ENCODE results near the gene SMARCC1. TPM values are rescaled to one million over a fixed set of nuclear protein-coding genes. Genes with fewer than 3 reads are reported as not detected.

The SMARCC1 gene
- total and polyA plus RNA-seq, 8 donors = 9.0 to 58.7 (median 44.2) TPM

DNA sequence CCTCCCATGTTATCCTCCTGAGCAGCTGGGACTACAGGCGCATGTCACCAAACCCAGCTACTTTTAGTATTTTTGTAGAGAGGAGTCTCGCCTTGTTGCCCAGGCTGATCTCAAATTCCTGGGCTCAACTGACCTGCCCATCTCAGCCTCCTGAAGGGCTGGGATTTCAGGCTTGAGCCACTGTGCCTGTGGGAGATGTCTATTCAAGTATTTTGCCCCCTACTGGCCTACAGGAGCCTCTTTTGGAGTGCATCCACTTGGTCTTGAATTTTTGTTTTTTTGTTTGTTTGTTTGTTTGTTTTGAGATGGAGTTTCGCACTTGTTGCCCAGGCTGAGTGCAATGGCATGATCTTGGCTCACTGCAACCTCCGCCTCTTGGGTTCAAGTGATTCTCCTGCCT lies 18.0 kb upstream of the SMARCC1 start:
- peaks cover 0 to 3% (median 0%) of the 10 kb centered on the region in 3 donors for H3K4me1 ChIP-seq
- no peaks in the 10 kb centered on the region for H3K36me3 ChIP-seq
- H3K27me3 ChIP-seq = no peaks in the 10 kb centered on the region
- no peaks in the 10 kb centered on the region for H3K9me3 ChIP-seq
- intact Hi-C loops (cut with DNase I) = loop anchor here in 1 of 3 donors (10.0 kb wide), 1 partner anchor 375 kb away; no protein-coding TSS in a partner anchor
- FAIRE-seq (no peak), ATAC-seq (no peak), DNase-seq (no peak)
- 79 to 85% methylated on average over 4 of the region's 4 CpGs for WGBS, 2 donors
- no peak overlapping the region for H3K27ac ChIP-seq
- TF ChIP-seq, protein P1, sequence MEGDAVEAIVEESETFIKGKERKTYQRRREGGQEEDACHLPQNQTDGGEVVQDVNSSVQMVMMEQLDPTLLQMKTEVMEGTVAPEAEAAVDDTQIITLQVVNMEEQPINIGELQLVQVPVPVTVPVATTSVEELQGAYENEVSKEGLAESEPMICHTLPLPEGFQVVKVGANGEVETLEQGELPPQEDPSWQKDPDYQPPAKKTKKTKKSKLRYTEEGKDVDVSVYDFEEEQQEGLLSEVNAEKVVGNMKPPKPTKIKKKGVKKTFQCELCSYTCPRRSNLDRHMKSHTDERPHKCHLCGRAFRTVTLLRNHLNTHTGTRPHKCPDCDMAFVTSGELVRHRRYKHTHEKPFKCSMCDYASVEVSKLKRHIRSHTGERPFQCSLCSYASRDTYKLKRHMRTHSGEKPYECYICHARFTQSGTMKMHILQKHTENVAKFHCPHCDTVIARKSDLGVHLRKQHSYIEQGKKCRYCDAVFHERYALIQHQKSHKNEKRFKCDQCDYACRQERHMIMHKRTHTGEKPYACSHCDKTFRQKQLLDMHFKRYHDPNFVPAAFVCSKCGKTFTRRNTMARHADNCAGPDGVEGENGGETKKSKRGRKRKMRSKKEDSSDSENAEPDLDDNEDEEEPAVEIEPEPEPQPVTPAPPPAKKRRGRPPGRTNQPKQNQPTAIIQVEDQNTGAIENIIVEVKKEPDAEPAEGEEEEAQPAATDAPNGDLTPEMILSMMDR (IDR thresholded peaks at IDR 0.05) = no peak
- H3K4me3 ChIP-seq = no peak overlapping the region

DNA sequence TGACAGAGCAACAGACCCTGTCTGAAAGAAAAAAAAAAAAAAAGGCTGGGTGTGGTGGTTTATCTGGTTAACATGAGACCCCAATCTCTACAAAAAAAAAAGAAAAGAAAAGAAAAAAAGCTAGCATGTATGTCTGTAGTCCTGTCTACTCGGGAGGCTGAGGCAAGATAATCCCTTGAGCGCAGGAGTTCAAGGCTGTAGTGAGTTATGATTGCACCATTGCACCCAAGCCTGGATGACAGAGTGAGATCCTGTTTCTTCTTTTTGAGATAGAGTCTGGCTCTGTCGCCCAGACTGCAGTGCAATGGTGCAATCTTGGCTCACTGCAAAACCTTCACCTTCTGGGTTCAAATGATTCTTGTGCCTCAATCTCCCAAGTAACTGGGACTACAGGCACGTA lies 12.9 kb upstream of the SMARCC1 start:
- no peak overlapping the region for H3K4me3 ChIP-seq
- ATAC-seq (no peak), FAIRE-seq (no peak), DNase-seq (no peak)
- intact Hi-C loops (cut with DNase I) = loop anchor here in 1 of 3 donors (10.0 kb wide), 1 partner anchor 370 kb away; no protein-coding TSS in a partner anchor
- H3K27me3 ChIP-seq = no peaks in the 10 kb centered on the region
- no peaks in the 10 kb centered on the region for H3K36me3 ChIP-seq
- TF ChIP-seq, protein P1 (IDR thresholded peaks at IDR 0.05) = no peak
- no peak overlapping the region for H3K27ac ChIP-seq
- H3K4me1 ChIP-seq = no peaks in the 10 kb centered on the region
- H3K9me3 ChIP-seq = no peaks in the 10 kb centered on the region
- WGBS, 2 donors = 72 to 77% methylated on average over 4 of the region's 4 CpGs

DNA sequence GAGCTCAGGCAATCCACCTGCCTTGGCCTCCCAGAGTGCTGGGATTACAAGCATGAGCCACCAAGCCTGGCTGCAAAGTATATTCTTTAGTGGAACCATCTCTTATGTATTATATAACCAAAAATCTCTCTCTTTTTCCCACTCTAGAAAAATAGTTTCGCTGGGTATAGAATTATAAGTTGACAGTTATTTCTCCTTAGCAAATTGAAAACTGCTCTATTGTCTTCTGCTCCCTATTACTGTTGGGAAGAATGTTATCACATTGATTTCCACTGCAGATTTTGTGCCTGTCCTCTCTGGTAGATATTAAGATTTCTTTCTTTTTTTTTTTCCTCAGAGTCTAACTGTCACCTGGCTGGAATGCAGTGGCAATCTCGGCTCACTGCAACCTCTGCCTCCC lies 11.0 kb upstream of the SMARCC1 start:
- DNase-seq (no peak), FAIRE-seq (no peak), ATAC-seq (no peak)
- Histone ChIP-seq H3K9me3 (no peaks in the 10 kb centered on the region), H3K4me3 (no peak overlapping the region), H3K36me3 (no peaks in the 10 kb centered on the region), H3K27me3 (no peaks in the 10 kb centered on the region), H3K4me1 (no peaks in the 10 kb centered on the region), H3K27ac (no peak overlapping the region)
- TF ChIP-seq, protein P1 (IDR thresholded peaks at IDR 0.05) = no peak
- whole genome bisulfite sequencing, 2 donors = 90 to 99% methylated on average over 2 of the region's 2 CpGs
- intact Hi-C loops (cut with DNase I) = loop anchor here in 1 of 3 donors (10.0 kb wide), 1 partner anchor 368 kb away; no protein-coding TSS in a partner anchor

DNA sequence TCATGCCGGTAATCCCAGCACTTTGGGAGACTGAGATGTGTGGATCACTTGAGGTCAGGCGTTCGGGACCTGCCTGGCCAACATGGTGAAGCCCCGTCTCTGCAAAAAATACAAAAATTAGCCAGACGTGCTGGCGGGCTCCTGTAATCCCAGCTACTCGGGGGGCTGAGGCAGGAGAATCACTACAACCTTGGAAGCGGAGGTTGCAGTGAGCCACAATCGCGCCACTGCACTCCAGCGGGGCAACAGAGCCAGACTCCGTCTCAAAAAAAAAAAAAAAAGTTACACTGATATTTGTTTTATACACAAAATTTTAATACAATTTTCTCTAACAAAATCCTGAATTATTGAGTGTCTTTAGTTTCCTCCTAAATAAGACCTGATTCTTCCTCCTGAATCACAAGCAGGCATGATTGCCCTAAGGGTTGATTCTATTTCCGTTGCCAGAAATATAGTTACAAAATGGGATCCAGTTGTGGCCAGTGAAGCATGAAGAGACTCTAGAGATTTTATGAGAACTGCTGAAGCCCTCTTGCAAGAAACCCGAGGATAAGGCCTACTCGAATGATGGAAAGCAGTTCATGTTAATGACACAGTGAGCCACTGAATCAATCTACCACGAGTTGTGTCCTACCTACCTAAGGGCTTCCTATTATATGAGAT lies 9.6 kb upstream of the SMARCC1 start:
- no peak for DNase-seq

More for the DNA sequence above, 9.6 kb upstream of the SMARCC1 start:
- intact Hi-C loops (cut with DNase I) = loop anchor here in 1 of 3 donors (10.0 kb wide), 1 partner anchor 367 kb away; no protein-coding TSS in a partner anchor
- WGBS, 2 donors = 80 to 88% methylated on average over 16 of the region's 16 CpGs
- no peak for FAIRE-seq
- H3K4me1 ChIP-seq = no peaks in the 10 kb centered on the region
- H3K4me3 ChIP-seq = no peak overlapping the region
- no peaks in the 10 kb centered on the region for H3K36me3 ChIP-seq
- ATAC-seq = no peak
- no peaks in the 10 kb centered on the region for H3K9me3 ChIP-seq
- H3K27ac ChIP-seq = no peak overlapping the region
- no peaks in the 10 kb centered on the region for H3K27me3 ChIP-seq
- TF ChIP-seq, protein P1 (IDR thresholded peaks at IDR 0.05) = no peak
